ENCODE measurements around the gene FRA10AC1.

Gene FRA10AC1

GRCh38 chr10:93702210-93703001 lies at the start of gene FRA10AC1:
Gene FRA10AC1, minus strand, starts transcription at chr10:93702592. Its CDS starts 2,486 bp downstream, at chr10:93700106.
- peak; percentile 91 for DNase-seq (ENCODE audit: low spot score)

DNA sequence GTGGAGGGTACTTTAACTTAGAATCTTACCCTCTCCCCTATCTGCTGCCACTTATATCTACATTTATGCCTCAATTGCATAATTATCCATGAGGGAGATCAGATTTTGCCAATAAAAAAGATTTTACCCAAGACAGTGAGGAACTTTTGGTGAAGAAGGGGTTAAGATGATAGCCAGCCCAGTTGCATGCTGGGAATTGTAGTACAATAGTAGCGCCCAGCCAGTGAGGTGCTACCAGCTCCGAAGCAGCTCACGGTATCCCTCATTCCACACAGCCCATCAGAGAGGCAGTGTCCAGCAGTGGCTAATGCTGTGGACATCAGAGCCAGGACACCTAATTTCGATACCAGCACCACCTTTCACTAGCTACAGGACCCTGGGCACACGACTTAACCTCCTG lies 49.4 kb upstream of the FRA10AC1 start:
- DNase-seq (ENCODE audit: low spot score) = peak; percentile 36

GRCh38 chr10:93751124-93751523 lies 48.7 kb upstream of the FRA10AC1 start:
- no peak for DNase-seq (ENCODE audit: low spot score)

- no peak for DNase-seq (ENCODE audit: low spot score)
These were observed 46.9 kb upstream of the FRA10AC1 start for GRCh38 chr10:93749218-93749799.

GRCh38 chr10:93746844-93747284 lies 44.5 kb upstream of the FRA10AC1 start:
- DNase-seq (ENCODE audit: low spot score) = peak; percentile 59

DNA sequence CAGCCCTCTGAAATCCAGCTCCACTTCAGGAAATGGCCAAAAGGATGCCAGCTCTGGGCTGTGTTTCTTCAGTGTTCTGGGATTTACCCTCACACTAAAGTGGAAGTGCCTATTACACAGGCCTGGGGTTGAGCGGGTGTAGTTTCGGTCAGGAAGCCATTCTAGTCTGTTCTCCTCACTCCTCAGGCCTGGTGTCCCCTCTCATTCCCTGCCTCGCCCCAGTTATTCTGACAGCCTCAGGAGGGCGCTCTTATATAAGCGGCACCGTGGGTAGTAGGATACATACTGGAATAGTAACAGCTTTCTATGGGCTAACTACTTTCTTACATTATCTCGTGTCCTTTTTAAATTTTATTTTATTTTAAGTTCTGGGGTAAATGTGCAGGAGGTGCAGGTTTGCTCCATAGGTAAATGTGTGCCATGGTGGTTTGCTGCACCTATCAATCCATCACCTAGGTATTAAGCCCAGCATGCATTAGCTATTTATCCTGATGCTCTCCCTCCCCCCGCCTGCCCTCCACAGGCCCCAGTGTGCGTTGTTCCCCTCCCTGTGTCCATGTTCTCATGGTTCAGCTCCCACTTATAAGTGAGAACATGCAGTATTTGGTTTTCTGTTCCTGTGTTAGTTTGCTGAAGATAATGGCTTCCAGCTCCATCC lies 43.1 kb upstream of the FRA10AC1 start:
- DNase-seq (ENCODE audit: low spot score) = no peak

DNA sequence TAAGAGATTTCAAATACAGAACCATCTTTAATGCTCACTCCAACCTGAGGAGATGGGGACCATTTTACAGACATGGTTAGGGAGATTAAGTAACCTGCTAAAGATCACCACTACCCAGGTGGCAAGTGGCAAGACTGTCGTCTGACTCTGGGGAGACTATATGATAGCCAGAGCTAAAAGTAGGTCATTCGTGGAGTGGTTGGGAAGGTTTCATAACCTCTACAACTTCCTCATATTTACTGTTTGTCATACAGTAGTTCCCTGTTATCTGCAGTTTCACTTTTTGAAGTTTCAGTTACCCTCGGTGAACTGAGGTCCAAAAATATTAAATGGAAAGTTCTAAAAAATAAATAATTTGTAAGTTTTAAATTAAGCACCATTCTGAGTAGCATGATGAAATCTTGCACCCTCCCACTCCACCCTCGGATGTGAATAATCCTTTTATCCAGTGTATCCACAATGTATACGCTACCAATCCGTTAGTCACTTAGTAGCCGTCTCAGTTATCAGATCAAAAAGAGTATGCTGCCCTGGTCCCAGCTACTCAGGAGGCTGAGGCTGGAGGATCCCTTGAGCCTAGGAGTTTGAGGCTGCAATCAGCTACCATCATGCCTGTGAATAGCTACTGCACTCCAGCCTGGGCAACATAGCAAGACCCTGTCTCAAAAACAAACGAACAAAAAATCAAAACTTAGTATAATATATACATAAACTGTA lies 40.4 kb upstream of the FRA10AC1 start:
- DNase-seq (ENCODE audit: low spot score) = peak; percentile 15

DNA sequence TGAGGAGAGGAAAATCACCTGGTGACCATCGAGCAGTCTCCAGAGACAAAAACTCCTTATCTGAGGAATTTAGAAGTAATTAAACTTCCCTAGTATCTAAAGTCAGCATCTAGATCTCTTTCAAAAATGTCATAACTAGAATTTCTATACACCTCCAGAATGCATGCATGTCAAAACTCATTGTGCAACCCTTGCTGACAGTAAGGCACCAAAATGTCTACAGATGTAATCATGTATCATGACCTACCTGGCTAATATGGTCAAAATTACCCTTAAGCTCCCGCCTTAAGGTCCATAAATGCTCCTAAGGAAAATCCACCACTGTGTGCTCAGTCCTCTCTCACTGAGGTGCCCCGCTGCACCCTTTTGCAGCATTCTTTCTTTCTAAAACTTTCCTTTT lies 39.0 kb upstream of the FRA10AC1 start:
- DNase-seq (ENCODE audit: low spot score) = no peak

GRCh38 chr10:93726024-93726423 lies 23.6 kb upstream of the FRA10AC1 start:
- DNase-seq (ENCODE audit: low spot score) = no peak

- no peak for DNase-seq (ENCODE audit: low spot score)
These were observed 20.8 kb upstream of the FRA10AC1 start for GRCh38 chr10:93723153-93723552.

DNA sequence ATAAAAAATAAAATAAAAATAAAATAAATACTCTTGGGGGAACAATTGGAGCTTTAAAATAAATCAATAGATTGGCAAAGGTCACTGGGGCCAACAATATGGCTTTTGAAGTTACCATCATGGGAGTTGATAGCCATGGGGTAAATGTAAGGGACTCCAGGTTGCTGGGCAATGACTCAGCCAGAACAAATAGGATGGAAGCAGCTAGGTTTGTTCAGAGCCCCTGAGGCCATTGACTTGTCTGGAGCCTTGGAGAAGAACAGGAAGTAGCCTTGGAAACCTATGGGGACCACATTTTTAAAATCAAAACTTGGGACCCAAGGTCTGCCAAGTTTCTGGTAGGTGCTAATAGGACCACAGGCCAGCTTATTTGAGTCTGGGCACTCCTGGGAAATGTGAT lies 20.2 kb upstream of the FRA10AC1 start:
- DNase-seq (ENCODE audit: low spot score) = no peak

- no peak for DNase-seq (ENCODE audit: low spot score)
These were observed 17.5 kb upstream of the FRA10AC1 start for GRCh38 chr10:93719901-93720300.

GRCh38 chr10:93718937-93719725 lies 16.7 kb upstream of the FRA10AC1 start:
- no peak for DNase-seq (ENCODE audit: low spot score)

DNA sequence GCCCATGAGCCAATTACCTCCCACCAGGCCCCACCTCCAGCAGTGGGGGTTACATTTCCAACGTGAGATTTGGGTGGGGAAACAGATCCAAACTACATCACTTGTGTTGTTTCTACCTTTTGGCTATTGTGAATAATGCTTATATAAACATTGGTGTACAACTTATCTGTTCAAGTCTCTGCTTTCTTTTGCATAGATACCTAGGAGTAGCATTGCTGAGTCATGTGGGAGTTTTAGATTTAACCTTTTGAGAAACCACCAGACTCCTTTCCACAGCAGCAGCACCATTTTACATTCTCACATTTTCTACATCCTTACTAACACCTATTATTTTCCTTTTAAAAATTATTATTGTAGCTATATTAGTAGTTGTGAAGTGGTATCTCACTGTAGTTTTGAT lies 14.4 kb upstream of the FRA10AC1 start:
- DNase-seq (ENCODE audit: low spot score) = no peak

DNA sequence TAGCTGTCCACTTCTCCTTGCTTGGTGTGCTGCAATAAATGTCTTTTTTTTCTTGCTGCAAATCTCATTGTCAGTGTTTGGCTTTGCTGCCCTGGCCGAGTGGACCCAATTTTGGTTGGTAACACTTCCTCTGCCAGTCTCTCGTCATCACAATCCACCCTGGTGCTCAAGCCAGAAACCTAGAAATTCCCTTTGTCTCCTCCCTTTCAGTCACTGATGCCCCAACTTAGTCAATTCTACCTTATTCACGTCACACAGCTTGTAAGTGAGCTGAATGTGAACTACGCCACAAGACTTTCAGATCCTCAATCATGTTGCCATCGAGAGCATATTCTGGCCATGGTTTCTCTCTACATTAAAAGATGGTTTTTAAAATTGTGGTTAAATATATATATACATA lies 13.0 kb upstream of the FRA10AC1 start:
- DNase-seq (ENCODE audit: low spot score) = no peak

GRCh38 chr10:93712593-93712992 lies 10.2 kb upstream of the FRA10AC1 start:
- DNase-seq (ENCODE audit: low spot score) = no peak

GRCh38 chr10:93711891-93712290 lies 9.5 kb upstream of the FRA10AC1 start:
- DNase-seq (ENCODE audit: low spot score) = no peak

GRCh38 chr10:93710333-93710909 lies 8.0 kb upstream of the FRA10AC1 start:
- DNase-seq (ENCODE audit: low spot score) = no peak

- no peak for DNase-seq (ENCODE audit: low spot score)
These were observed 5.2 kb upstream of the FRA10AC1 start for GRCh38 chr10:93707623-93708022.

GRCh38 chr10:93704451-93704850 lies 2.1 kb upstream of the FRA10AC1 start:
- DNase-seq (ENCODE audit: low spot score) = no peak

DNA sequence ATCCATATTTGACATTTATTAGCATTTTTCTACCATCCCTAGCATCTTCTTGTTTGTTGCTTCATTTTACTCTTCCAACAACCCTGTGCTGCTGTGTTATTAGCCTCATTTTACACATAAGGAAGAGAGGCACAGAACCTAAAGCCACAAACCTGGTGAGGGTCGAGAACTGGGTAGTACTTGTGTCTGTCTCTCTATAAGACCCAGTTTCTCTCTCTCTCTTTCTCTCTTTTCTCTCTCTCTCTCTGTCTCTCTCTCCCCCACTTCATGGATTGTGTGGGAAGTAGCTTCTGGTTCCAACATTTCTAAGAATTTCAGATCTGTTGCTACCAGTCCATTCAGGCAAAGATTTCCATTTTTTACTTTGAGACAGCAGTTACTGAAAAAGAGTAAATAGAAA lies 1.4 kb upstream of the FRA10AC1 start:
- DNase-seq (ENCODE audit: low spot score) = no peak

Data from RKO (cell line).